GM06990 (cell line): ENCODE results near the gene SLC26A11.

ENCODE experiments used
- DNase-seq: peaks from one replicate; pipeline ENCODE4 v3.0.0-alpha.2; 2011; ENCODE audit not compliant: insufficient read length; ENCODE audit errors: extremely low read depth
- H3K27me3 ChIP-seq: replicated peaks from 2 replicates; pipeline ENCODE4 v1.6.0; 2011; ENCODE audit warnings: low read length; ENCODE audit not compliant: control insufficient read depth, insufficient read depth
- H3K36me3 ChIP-seq: 2 replicates; pipeline ENCODE4 v1.5.1; 2011; ENCODE audit warnings: low read length; ENCODE audit not compliant: control insufficient read depth, insufficient read depth
- H3K4me3 ChIP-seq: replicated peaks from 2 replicates; pipeline ENCODE4 v1.5.1; 2011; ENCODE audit warnings: low read depth, mild to moderate bottlenecking, control low read depth, low read length
- CTCF ChIP-seq: IDR thresholded peaks from 2 replicates; pipeline ENCODE4 v1.5.1; 2011; ENCODE audit warnings: low read length, control low read depth, mild to moderate bottlenecking, inconsistent platforms; ENCODE audit not compliant: insufficient read depth, poor library complexity, severe bottlenecking

SLC26A11 gene

GRCh38 chr17:80220054-80220735 is at the start of gene SLC26A11, which contains the start of gene SGSH:
TSS of gene SLC26A11 (plus strand) at chr17:80220427. CDS start at chr17:80221561, 1,134 bp downstream.
TSS of gene SGSH (minus strand) at chr17:80220333. CDS start at chr17:80220313, 20 bp downstream.
- no peaks in the 10 kb centered on the region for H3K27me3 ChIP-seq
- H3K36me3 ChIP-seq = peaks cover 5% of the 10 kb centered on the region
- peak; percentile 54 for DNase-seq
- TF ChIP-seq CTCF = no peak
- peak within 1 kb of the TSS; percentile 88 for H3K4me3 ChIP-seq

GRCh38 chr17:80171681-80172080 is 48.5 kb upstream of the SLC26A11 start:
- no peak for TF ChIP-seq CTCF
- no peaks in the 10 kb centered on the region for H3K36me3 ChIP-seq
- H3K27me3 ChIP-seq = no peaks in the 10 kb centered on the region
- DNase-seq = no peak
- H3K4me3 ChIP-seq = no peak overlapping the region

GRCh38 chr17:80173126-80173525 is 47.1 kb upstream of the SLC26A11 start:
- Histone ChIP-seq H3K4me3 (no peak overlapping the region), H3K27me3 (no peaks in the 10 kb centered on the region; the same call in 1 of the 2 replicates), H3K36me3 (no peaks in the 10 kb centered on the region)
- TF ChIP-seq CTCF = no peak
- no peak for DNase-seq

GRCh38 chr17:80173916-80174315 is 46.3 kb upstream of the SLC26A11 start:
- Histone ChIP-seq H3K36me3 (no peaks in the 10 kb centered on the region), H3K4me3 (no peak overlapping the region), H3K27me3 (no peaks in the 10 kb centered on the region; the same call in 1 of the 2 replicates)
- no peak for DNase-seq
- TF ChIP-seq CTCF = no peak

GRCh38 chr17:80176757-80177156 is 43.5 kb upstream of the SLC26A11 start:
- DNase-seq = no peak
- Histone ChIP-seq H3K4me3 (no peak overlapping the region), H3K27me3 (no peaks in the 10 kb centered on the region; the same call in none of the 2 replicates), H3K36me3 (no peaks in the 10 kb centered on the region)
- TF ChIP-seq CTCF = no peak

GRCh38 chr17:80177986-80178595 is 42.1 kb upstream of the SLC26A11 start:
- Histone ChIP-seq H3K27me3 (no peaks in the 10 kb centered on the region; the same call in none of the 2 replicates), H3K36me3 (no peaks in the 10 kb centered on the region), H3K4me3 (no peak overlapping the region)
- no peak for TF ChIP-seq CTCF
- DNase-seq = no peak
